Erythroblast (primary cell): ENCODE measurements around the gene UGT1A6.

ENCODE experiments used
- GATA1 ChIP-seq: IDR thresholded peaks from 2 replicates; pipeline ENCODE4 v1.6.1; 2011; ENCODE audit warnings: low read depth, mild to moderate bottlenecking, control low read depth, low read length, moderate library complexity
- POLR2A ChIP-seq: IDR thresholded peaks from 2 replicates; pipeline ENCODE4 v1.6.1; 2011; ENCODE audit warnings: mild to moderate bottlenecking, low read length

DNA sequence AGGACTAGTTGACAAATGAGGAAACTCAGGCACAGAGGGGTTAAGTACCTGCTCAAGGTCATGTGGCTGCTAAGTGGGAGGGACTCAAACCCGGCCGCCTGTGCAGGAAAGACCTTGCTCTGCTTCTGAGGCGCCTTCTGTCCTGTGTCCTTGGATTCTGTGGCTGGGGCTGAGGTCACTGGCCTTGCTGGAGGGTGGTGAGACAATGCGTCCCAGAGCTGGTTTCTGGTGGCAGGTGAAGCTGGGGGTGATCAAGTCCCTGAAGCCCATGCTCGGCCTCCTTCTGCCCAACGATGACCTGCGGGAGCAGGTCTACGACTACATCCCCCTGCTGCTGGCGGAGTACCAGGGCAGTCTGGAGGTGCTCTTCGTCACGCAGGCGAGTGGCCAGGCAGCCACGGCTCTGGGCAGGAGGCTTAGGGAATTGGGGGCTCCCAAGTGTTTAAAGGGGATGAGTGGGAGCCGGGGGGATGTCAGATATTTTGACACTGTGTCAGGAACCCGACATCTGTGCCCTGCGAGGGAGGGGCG is 101.5 kb downstream of the UGT1A6 start:
- no peak for TF ChIP-seq POLR2A
- TF ChIP-seq GATA1, result no peak
